Smooth muscle cell of the brain vasculature (primary cell): ENCODE measurements around the gene ESAM.

Experiments
- DNase-seq: peaks from one replicate; pipeline ENCODE4 v3.0.0-alpha.2; 2012; ENCODE audit warnings: low read depth, low spot score

Gene ESAM, protein sequence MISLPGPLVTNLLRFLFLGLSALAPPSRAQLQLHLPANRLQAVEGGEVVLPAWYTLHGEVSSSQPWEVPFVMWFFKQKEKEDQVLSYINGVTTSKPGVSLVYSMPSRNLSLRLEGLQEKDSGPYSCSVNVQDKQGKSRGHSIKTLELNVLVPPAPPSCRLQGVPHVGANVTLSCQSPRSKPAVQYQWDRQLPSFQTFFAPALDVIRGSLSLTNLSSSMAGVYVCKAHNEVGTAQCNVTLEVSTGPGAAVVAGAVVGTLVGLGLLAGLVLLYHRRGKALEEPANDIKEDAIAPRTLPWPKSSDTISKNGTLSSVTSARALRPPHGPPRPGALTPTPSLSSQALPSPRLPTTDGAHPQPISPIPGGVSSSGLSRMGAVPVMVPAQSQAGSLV

DNA sequence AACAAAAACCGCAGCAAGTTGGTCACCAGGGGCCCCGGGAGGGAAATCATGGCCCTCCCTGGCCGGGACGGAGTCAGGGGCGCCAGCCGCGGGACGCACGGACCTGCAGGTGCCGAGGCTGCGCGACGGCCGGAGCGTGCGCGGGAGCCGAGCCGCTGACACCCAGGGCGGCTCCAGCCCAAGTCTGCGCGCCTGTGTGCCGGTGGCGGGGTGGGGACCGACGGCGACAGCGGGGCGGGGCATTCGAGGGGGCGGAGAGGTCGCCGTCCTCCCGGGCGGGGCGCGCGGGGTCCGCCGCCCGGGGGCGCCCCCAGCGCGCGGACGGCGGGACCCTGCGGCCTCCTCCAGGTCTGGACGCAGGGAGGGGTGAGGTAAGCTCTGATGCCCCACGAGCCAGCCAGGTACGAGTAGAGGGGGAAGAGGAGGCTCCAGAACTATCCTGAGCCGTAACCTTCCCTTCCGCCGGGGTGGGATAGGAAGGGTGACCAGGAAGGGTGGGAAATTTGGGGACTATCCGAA is at the start of gene ESAM:
ESAM (minus strand) TSS at position 186 of the 519 bp plus-strand sequence; CDS start at position 50, 136 bp downstream.
- no peak for DNase-seq

DNA sequence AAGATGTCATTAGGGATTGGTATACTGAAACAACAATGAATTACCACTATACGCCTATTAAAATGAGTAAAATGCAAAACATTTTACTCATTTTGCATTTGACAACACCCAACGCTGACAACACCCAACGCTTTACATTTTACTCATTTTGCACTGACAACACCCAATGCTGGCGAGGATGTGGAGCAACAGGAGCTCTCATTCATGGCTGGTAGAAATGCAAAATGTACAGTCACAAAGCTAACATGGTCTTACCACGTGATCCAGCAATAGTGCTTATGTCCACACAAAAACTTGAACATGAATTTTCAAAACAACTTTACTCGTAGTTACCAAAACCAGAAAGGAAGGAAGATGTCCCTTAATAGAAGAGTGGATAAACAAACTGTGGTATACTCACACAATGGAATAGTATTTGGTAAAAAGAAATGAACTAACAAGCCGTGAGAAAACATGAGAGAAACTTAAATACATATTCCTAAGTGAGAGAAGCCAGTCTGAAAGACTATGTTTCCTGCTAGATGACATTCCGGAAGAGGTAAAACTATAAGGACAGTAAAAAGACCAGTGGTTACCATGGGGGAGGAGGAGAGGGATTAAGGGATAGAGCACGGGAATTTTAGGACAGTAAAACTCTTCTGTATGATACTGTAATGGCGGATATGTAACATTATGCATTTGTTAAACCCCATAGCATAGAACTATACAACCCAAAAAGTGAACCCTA is 49.5 kb upstream of the ESAM start:
- no peak for DNase-seq

DNA sequence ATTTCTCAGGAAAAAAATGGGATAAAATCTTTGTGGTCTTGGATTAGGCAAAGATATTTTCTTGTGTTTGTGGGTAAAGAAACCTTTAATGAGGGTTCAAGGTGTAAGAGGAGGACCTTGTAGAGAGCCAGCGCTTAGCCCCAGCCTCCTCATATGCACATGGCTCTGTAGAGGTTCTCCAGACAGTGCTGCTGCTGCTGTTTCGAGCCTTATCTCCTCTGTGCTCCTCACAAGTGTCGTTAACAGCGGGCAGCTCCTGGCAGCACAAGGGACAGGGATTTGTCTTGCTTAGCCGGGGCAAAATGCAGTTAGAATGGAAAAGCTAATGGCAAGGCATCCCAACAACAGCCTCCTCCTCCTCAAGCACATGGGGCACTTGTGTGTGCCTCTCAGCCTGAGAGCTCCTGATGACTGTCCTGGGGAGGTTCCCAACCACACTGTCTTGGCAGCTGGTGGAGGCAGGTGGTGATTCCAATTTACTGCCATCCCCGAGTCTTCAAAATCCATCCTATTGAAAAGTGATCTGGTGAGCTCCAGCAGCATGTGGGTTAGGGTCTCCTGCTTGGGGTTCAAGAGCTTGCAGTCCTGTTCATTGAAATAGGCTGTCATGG is 45.7 kb upstream of the ESAM start:
- DNase-seq, result no peak

DNA sequence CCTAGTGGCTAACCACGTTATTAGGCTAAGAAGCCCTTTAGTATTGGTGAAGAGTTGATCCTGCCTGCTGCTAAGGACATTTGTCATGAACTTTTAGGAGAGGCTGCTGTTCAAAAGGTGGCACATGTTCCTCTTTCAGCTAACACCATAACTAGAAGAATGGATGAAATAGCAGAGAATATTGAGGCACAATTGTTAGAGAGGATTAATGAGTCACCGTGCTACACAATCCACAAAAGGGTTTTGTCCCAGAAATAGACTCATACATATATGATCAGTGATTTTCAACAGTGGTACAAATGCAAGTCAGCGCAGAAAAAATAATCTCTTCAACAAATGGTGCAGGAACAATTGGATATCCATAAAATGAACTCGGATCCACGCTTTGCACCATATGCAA is 45.1 kb upstream of the ESAM start:
- DNase-seq, result no peak

DNA sequence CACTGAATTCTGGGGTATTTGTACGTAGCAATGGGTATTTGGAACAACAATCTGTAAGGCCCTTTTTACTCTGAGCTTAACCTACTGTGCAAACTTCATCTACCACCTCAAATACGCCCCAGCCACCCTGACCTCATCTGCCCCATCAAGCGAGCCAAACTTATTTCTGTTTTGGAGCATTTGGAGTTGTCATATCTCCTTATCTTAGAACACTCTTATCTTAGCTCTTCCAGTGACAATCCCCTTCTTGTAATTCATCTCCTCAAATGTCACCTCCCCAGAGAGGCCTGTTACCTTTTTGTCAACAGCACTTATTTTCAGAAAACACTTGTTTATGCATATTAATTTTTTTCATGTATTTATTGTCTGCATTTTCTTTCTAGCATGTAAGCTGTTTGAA is 42.8 kb upstream of the ESAM start:
- no peak for DNase-seq

DNA sequence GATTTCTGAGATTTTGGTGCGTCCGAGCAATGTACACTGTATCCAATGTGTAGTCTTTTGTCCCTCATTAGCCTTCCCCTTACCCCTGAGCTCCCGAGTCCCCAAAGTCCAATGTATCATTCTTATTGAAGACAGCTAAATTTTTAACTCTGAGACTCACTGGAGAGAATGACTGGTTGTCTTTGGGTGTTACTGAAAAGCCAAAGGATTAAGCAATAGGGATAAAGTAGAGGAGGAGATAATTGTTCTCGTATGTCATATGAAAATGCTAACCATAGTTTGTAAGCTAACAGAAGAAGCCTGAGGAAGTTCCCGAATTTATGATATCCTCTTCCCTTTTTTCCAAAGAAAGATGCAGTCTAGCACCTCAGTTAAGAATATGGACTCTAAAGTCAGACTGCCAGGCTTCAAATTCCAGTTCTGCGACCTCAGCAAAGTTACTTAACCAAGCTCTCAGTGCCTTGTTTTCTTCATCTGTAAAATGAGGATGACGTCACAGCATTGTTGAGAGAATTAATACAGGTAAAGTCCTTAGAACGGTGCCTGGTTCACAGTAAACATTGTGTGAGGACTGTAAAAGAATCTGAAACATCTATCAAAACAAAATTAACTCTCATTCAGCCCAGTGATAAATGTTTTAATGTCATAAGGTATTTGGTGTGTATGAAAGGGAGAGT is 39.7 kb upstream of the ESAM start:
- DNase-seq, result no peak

DNA sequence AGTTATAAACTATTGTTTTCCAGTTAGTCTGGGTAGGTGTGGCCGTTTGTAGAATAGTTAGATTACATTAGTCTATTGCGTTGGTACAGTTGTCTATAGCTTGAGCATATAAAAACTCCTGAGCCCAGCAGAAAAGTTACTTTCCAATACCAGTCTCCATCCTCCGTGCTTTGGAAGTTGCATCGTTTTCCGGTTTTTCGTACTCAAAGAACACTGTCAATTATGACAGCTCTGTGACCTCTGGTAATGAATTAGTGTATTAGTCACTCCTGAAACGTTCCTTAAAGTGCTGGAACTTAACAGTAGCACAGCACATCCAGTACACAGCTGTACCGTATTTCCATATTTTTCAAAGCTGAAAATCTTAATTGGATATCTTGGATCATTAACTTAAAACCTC is 38.9 kb upstream of the ESAM start:
- no peak for DNase-seq

DNA sequence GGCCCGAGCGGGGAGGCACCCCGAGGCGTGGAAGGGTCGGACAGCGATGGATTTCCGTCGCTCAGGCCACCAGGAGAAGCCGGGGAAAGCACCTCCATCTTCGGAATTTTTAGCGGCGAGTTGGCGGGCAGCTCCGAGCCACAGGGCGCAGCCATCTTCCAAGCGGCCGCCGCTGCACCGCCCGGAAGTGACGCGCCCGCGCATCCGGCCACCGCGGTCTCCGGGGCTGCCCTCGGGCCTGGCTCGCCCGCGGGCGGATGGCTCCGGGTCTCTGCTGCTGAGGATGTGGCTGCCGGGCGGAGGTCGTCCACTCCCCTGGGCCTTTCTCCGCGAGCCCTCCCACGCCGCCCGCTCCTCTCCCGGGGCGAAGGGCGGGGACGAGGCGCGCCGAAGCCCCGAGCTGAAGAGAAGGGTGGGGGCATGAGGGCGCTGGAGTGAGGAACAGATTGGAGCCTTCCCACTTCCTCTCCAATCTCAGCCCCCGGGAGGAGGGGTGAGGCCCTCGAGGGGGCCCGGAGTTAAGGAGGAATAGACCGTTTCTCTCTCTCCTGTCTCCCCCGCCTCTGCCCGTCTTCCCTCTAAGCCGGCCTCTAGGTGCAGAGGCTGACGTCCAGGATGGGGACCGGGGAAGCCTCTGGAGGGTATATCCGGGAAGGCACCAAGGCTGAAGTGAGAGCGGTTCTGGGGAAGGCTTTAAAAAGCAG is 38.3 kb upstream of the ESAM start, which contains the start of gene MSANTD2:
MSANTD2 (minus strand) TSS at position 181 of the 704 bp plus-strand sequence; CDS start at position 155, 26 bp downstream.
- DNase-seq, result peak; percentile 60

DNA sequence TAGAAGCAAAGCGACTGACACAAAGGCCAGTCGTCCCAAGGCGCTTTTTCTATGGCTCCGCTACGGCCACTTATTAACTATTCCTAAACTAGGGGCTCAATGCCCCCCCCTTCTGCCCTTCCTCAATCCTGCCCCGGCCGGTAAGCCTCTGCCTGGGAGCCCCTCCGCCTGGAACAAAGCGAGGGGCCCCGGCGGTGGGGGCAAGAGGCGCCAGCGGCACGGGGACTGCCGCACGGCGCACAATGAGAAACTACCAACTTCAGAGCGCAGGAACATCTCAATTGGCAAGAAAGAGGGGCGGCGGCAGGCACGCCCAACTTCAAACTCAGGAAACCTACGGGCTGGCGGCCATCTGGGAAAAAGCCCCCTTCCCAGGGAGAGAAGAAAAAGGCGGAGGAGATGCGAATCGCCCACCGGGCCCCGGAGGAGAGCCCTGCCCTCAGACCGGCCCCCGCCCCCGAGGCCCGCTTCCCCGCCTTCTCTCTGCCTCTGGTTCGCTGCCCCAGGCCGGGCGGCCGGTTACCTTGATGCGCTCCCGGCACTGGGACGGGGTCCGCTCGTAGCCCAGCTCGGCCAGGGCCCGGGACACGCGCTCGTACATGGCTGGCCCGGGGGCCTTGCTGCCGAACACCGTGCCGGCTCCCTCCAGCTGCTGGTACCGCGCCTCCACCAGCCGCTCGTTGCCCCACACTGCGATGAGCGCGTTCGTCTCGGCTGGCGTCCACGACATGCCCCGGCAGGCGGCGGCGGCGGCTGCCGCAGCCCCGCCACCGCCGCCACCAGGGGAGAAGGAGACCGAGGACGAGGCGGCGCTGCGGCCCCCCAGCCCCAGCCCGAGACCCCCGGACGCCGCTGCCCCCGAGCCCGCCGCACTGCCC is 37.5 kb upstream of the ESAM start:
- no peak for DNase-seq

DNA sequence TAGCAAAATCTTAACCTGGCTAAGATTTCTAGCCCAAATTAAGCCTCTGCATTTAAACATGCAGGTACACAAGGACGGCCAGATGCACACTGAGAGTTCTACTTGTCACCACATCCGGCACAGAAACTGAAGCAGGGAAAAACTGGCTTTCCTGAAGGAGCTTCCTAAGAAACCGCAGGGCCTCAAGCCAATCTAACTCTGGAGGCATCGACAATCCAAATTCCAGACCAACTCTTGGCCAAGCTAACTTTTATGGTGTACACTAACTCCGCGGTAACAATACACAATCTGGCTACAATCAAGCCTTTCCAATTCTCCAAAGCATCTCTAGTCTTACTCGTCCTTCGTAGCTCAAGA is 36.9 kb upstream of the ESAM start:
- DNase-seq, result no peak

DNA sequence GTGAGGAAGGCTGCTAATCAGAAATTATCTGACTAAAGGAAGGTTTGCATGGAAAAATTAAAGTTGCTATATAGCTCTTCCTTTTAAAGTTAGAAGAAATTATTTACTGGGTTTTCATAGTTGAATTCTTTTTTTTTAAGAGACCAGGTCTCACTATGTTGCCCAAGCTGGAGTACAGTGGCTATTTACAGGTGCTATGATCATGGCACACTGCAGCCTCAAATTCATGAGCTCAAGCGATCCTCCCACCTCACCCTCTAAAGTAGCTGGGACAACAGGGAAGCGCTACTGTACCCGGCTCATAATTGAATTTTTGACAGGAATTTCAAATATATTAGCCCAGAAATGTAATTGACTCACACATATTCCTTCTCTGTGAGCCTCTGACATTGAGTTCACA is 34.2 kb upstream of the ESAM start:
- DNase-seq, result no peak

DNA sequence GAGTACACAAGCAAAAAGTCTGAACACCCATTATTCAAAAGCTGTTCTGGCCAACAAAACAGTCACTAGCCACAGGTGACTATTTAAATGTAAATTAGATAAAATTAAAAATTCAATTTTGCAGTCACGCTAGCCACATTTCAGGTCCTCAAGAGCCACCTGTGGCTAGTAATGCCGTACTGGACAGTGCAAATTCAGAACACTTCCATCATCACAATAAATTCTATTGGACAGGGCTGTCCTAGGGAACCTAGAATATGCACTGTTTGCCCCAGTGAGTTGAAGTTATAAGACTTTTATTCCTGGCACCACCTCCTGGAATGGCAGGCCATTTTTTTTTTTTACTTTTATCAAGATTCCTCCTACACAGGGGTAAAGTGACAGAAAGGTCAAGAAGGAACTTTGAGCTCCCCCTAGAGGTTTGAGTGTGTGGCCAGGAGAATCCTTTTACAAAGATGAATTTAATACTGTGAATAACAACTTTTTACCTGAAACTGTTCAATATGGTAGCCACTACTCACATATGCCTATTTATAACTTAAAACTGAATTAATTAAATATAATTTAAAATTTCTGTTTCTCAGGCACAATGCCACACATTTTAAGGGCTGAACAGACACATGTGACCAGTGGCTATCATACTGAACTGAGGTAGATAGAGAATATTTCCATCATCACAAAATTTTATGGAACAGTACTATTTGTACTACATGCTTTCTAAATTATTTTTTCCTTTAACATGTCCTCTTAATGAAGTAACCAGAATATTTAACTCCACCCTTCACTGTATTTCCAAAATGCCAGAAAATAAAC is 31.6 kb upstream of the ESAM start:
- DNase-seq, result no peak

DNA sequence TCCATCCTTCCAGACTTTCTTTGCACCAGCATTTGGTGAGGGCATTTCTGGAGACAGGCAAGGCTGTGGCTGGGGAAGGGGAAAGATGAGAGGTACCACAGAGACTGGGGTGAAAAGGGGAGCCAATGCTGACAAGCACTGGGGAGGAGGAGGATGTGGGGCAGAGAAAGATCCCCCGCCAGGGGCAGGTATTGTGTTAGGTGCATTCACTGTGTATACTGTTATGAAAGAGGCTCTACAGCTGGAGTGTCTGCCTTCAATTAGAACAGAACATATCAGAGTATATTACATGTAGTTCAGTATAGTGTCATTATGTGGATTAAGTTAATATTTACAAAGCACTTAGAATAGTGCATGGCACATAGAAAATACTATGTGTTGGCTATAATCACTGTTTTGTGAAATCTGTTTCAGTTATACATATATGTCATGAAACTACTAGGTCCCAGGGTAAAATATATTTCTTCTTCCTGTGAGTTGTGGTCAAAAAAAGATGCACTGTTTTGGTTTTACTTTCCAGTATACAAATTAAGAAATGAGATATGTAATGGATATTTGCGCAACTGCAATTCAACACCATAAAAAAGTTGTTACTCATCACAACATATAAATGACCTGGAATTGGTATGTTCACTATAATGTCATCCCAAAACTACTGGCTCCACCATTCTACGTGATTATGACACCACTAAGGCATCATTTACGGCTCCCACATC is 29.7 kb upstream of the ESAM start:
- no peak for DNase-seq

DNA sequence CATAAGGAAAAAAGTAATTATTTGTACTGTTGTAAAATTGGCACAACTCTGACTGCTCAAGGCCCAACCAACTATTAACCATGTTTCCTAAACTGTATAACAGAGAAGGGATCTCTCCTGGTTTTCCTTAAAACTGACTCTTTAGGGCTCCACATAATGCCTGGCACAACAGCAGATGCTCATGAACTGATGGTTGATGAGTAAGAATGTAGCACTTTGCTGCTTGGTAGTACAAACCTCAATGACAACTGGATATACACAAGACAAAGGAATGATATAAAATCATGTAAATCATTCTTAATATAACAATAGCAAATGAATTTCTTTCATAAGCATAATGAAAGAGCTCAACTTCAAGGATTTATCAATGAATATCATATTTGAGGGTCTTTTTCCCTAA is 26.4 kb upstream of the ESAM start:
- no peak for DNase-seq

DNA sequence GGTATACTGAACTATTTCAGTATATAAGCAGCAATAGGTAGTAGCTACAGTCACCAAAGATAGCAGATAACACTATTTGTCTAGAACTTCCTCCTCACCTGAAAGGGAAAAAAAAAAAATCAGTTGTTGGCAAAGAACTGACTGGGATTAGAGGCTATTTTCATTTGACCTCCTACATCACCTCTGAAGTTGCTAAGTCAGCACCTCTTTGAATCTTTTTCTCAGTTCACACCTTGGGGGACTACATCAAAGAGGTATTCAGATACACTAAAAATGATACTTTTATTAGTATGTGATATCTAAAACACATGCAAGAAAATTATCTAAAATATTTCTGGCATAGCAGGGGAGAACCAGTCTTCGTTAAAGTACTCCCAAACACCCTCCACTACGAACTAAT is 22.0 kb upstream of the ESAM start:
- DNase-seq, result no peak

DNA sequence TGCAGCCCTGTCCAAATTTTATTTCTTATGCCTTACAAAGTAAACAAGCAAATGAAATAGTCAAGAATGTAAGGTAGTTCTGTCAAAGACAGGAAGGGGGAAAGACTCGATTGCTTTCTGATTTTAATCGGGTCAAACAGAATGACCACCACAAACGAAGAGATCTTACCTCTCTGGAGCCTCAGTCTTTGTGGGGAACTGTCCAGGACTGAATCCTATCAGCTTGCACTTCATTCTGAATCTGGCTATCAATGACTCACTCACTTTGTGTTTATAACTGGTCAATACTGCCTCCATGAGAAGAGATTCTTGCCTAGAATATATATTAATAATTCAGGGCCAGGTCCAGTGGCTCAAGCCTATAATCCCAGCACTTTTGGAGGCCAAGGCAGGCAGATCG is 20.9 kb upstream of the ESAM start:
- DNase-seq, result no peak

DNA sequence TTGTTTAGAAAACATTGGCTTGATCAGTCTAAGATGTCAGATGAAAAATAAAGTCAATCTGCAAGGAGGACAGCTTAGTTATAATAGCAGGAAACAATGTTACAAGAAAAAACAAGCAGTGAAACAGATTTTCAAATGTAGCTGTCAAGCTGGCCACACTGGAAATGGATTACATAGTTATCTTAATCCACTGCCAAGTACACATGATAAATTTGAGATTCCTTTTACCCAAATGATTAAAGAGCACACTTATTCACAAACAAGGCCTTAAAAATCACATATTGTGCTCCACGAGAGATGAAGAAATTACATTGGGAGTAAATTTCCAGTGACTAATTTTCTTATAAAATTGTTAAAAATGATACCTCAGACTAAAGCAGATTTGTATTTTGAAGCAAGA is 17.5 kb upstream of the ESAM start:
- DNase-seq, result no peak

DNA sequence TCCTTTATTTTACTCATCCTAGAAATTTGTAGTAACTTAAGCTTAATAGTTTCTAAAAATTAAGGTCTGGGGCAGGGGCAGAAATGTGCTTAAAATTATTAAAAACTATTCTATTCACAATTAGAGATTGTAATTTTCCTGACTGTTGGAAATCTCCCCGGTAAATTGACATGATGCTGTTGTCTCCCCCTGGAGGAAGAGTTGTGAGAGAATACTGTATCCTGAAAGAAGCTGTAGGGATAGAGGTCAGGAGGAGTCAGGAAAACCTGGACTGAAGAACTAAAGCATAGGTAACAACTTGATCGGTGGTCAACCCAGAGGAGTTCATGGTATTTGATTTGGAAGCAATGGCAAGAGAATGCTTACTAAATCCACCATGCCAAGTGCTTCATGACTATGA is 16.2 kb upstream of the ESAM start:
- no peak for DNase-seq
